ENCODE measurements around the gene PPP1R1C.

The PPP1R1C gene

DNA sequence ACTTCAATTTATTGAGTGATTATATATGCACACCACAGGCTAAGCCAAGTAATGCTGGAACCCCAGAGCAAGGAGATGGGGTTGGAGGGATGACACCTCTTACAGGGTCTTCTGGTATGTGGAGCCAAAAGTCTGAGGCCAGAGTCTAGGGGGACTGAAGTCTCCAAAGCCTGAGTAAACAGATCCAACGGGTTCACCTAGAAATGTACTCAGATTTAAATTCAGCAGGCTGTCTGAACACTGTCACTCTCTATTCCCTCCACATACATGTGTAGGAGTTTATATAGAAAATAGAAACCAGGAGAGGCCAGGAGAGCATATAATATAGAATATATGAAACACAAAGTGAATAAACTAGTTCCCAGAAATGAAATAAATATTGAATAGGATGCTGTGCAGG is 76.1 kb downstream of the PPP1R1C start:
- H3K27ac ChIP-seq (ENCODE audit: low read depth, low read length), result no peak overlapping the region
- no peaks in the 10 kb centered on the region for H3F3A ChIP-seq (ENCODE audit: insufficient read depth)
- TF ChIP-seq EZH2phosphoT487 (conservative IDR thresholded peaks at IDR 0.05; ENCODE audit: low read length), result no peak
- TF ChIP-seq CTCF (IDR thresholded peaks at IDR 0.05; ENCODE audit: insufficient read depth, low read length, poor library complexity, severe bottlenecking), result no peak

GRCh38 chr2:182062329-182062972 is 76.8 kb downstream of the PPP1R1C start:
- Histone ChIP-seq H4K20me1 (ENCODE audit: low read depth, low read length) (no peaks in the 10 kb centered on the region), H3K4me2 (ENCODE audit: low read depth, low read length, poor library complexity, severe bottlenecking) (no peak overlapping the region), H3K4me3 (ENCODE audit: insufficient read depth, low read length, poor library complexity, severe bottlenecking) (no peak overlapping the region), H3K27me3 (ENCODE audit: low read length) (no peaks in the 10 kb centered on the region), H3K79me2 (ENCODE audit: insufficient read depth, low read length) (no peaks in the 10 kb centered on the region), H2AFZ (ENCODE audit: low read depth, low read length, severe bottlenecking) (no peak overlapping the region), H3K27ac (ENCODE audit: low read depth, low read length) (no peak overlapping the region), H3K9me2 (replicated peaks; ENCODE audit: insufficient read depth, low read length) (no peaks in the 10 kb centered on the region), H3K36me3 (ENCODE audit: low read length) (no peaks in the 10 kb centered on the region), H3K9ac (ENCODE audit: low read length) (no peak overlapping the region), H3K9me3 (ENCODE audit: insufficient read depth, low read length) (no peaks in the 10 kb centered on the region), H3F3A (ENCODE audit: insufficient read depth) (no peaks in the 10 kb centered on the region)
- TF ChIP-seq EZH2phosphoT487 (conservative IDR thresholded peaks at IDR 0.05; ENCODE audit: low read length), result no peak
- TF ChIP-seq CTCF (IDR thresholded peaks at IDR 0.05; ENCODE audit: insufficient read depth, low read length, poor library complexity, severe bottlenecking), result no peak

More for the DNA sequence above, 76.1 kb downstream of the PPP1R1C start:
- no peak overlapping the region for H3K9ac ChIP-seq (ENCODE audit: low read length)
- H3K4me2 ChIP-seq (ENCODE audit: low read depth, low read length, poor library complexity, severe bottlenecking), result no peak overlapping the region
- H3K79me2 ChIP-seq (ENCODE audit: insufficient read depth, low read length), result no peaks in the 10 kb centered on the region
- no peak overlapping the region for H3K4me3 ChIP-seq (ENCODE audit: insufficient read depth, low read length, poor library complexity, severe bottlenecking)
- no peaks in the 10 kb centered on the region for H3K9me3 ChIP-seq (ENCODE audit: insufficient read depth, low read length)
- no peaks in the 10 kb centered on the region for H3K27me3 ChIP-seq (ENCODE audit: low read length)
- no peak overlapping the region for H2AFZ ChIP-seq (ENCODE audit: low read depth, low read length, severe bottlenecking)
- H4K20me1 ChIP-seq (ENCODE audit: low read depth, low read length), result no peaks in the 10 kb centered on the region
- no peaks in the 10 kb centered on the region for H3K36me3 ChIP-seq (ENCODE audit: low read length)
- no peaks in the 10 kb centered on the region for H3K9me2 ChIP-seq (replicated peaks; ENCODE audit: insufficient read depth, low read length)

DNA sequence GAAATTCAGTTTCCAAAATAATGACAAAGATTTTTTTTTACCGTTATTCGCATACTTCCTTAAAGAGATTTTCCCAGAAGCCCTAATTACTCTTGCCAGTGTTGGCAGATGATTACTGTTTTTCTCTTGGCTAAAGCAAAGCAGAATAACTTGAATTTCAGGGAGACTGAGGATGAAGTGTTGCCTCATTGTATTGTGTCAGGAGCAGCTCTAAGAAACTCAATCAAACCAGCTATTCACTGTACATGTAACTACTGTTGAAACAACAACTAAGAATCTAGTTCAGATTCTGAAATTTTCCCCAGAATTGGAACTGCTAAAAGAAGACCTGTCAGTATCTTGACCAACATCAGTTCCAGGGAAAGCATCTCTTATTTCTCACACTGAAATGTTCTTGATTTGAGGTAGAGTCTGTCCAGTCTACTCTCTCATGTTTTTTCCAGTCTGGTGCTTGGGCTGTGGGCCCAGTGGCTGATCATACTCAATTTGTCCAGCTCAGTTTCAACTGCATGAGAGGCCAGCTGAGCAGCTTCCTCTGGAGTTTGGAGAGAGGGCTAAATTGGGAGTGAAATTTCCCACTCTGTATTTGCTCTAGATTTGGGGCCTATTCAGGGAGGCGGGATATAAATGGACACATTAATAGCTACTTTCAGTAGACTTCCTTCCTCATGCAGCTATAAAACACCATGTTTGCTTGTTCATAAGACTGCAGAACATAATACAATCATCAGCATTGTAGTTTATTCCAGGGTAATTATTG is 78.5 kb downstream of the PPP1R1C start:
- Histone ChIP-seq H4K20me1 (ENCODE audit: low read depth, low read length) (no peaks in the 10 kb centered on the region), H3K27ac (ENCODE audit: low read depth, low read length) (no peak overlapping the region), H3K36me3 (ENCODE audit: low read length) (no peaks in the 10 kb centered on the region), H3K4me3 (ENCODE audit: insufficient read depth, low read length, poor library complexity, severe bottlenecking) (no peak overlapping the region), H3K9me3 (ENCODE audit: insufficient read depth, low read length) (no peaks in the 10 kb centered on the region), H3K9me2 (replicated peaks; ENCODE audit: insufficient read depth, low read length) (no peaks in the 10 kb centered on the region), H3K79me2 (ENCODE audit: insufficient read depth, low read length) (no peaks in the 10 kb centered on the region), H3K4me2 (ENCODE audit: low read depth, low read length, poor library complexity, severe bottlenecking) (no peak overlapping the region), H2AFZ (ENCODE audit: low read depth, low read length, severe bottlenecking) (no peak overlapping the region), H3F3A (ENCODE audit: insufficient read depth) (no peaks in the 10 kb centered on the region), H3K27me3 (ENCODE audit: low read length) (no peaks in the 10 kb centered on the region), H3K9ac (ENCODE audit: low read length) (no peak overlapping the region)
- TF ChIP-seq CTCF (IDR thresholded peaks at IDR 0.05; ENCODE audit: insufficient read depth, low read length, poor library complexity, severe bottlenecking), result no peak
